SK-N-SH (cell line): ENCODE measurements around the gene OCLN. TPM values are rescaled to one million over a fixed set of nuclear protein-coding genes. Genes with fewer than 3 reads are reported as not detected.

ENCODE experiments used
- CTCF ChIA-PET: fragments of 300-600, 350-600 bp; formaldehyde crosslinking; extraction: SDS; loops from one replicate; lab custom pipeline; 2021; lab: Yijun Ruan, JAX
- POLR2A ChIA-PET: fragments of 350-600 bp; sonication (Branson Sonifier 250); formaldehyde crosslinking; extraction: SDS; loops from one replicate; lab custom pipeline; 2020; ENCODE audit warnings: antibody characterized with exemption, inconsistent platforms; lab: Yijun Ruan, JAX
- DNase-seq: peaks from one replicate; pipeline ENCODE4 v3.0.0; 2012
- H2AFZ ChIP-seq: fragments of 200-600 bp; sonication (generic); 2 replicates; pipeline ENCODE4 v1.8.1; 2016; ENCODE audit warnings: antibody characterized with exemption, mild to moderate bottlenecking, low read depth
- H3F3A ChIP-seq: fragments of 200-600 bp; sonication (generic); replicated peaks from 2 replicates; pipeline ENCODE3; 2016; ENCODE audit warnings: antibody characterized with exemption, mild to moderate bottlenecking; ENCODE audit not compliant: insufficient read depth
- H3K27ac ChIP-seq, 2 experiments: fragments of 200-500 bp in 1 of 2; fragments of 200-600 bp in 1 of 2; sonication (Bioruptor generic) in 1 of 2; sonication (generic), shearing (Covaris generic) in 1 of 2; 2 replicates each; pipeline versions ENCODE4 v1.5.1 to v1.6.1; 2014 to 2016; ENCODE audit warnings: low read depth in 2 of 2, inconsistent platforms in 1 of 2, low read length in 1 of 2, mild to moderate bottlenecking in 1 of 2, mixed read lengths in 1 of 2
- H3K27me3 ChIP-seq: fragments of 200-600 bp; sonication (generic), shearing (Covaris generic); 2 replicates; pipeline ENCODE4 v1.6.1; 2016; ENCODE audit warnings: mixed run types; ENCODE audit not compliant: insufficient read depth
- H3K36me3 ChIP-seq, 2 experiments: fragments of 200-500 bp in 1 of 2; fragments of 200-600 bp in 1 of 2; sonication (Bioruptor generic) in 1 of 2; sonication (generic) in 1 of 2; replicated peaks in 1 of 2; 2 replicates each; pipeline versions ENCODE3 to v1.5.1; 2014 to 2016; ENCODE audit warnings: low read length in 1 of 2, mild to moderate bottlenecking in 1 of 2; ENCODE audit not compliant: insufficient read depth in 2 of 2, control insufficient read depth in 1 of 2
- H3K4me1 ChIP-seq, 2 experiments: fragments of 200-500 bp in 1 of 2; fragments of 200-600 bp in 1 of 2; sonication (Bioruptor generic) in 1 of 2; sonication (generic), shearing (Covaris generic) in 1 of 2; 2 replicates each; pipeline versions ENCODE4 v1.5.1 to v1.6.1; 2014 to 2016; ENCODE audit warnings: low read depth in 1 of 2, low read length in 1 of 2, mixed run types in 1 of 2; ENCODE audit not compliant: insufficient read depth in 2 of 2, control insufficient read depth in 1 of 2
- H3K4me2 ChIP-seq: fragments of 200-600 bp; sonication (generic), shearing (Covaris generic); 2 replicates; pipeline ENCODE4 v1.6.1; 2017; ENCODE audit warnings: mixed run types
- H3K4me3 ChIP-seq, 2 experiments: fragments of 200-500 bp in 1 of 2; fragments of 200-600 bp in 1 of 2; sonication (Bioruptor generic) in 1 of 2; sonication (generic), shearing (Covaris generic) in 1 of 2; 2 replicates each; pipeline versions ENCODE4 v1.5.1 to v1.8.1; 2014 to 2016; ENCODE audit warnings: low read depth in 2 of 2, inconsistent platforms in 1 of 2, low read length in 1 of 2, mild to moderate bottlenecking in 1 of 2, mixed read lengths in 1 of 2, moderate library complexity in 1 of 2
- H3K79me2 ChIP-seq: fragments of 200-600 bp; sonication (generic); 2 replicates; pipeline ENCODE4 v1.8.1; 2017; ENCODE audit warnings: mild to moderate bottlenecking; ENCODE audit not compliant: insufficient read depth
- H3K9ac ChIP-seq: fragments of 200-600 bp; sonication (generic); 2 replicates; pipeline ENCODE4 v1.6.1; 2017; ENCODE audit warnings: mixed run types
- H3K9me2 ChIP-seq: fragments of 200-600 bp; sonication (generic); 2 replicates; pipeline ENCODE4 v1.6.1; 2017; ENCODE audit warnings: mixed run types
- H3K9me3 ChIP-seq: fragments of 200-600 bp; sonication (generic); 2 replicates; pipeline ENCODE4 v1.6.1; 2017; ENCODE audit warnings: mixed run types, mild to moderate bottlenecking, moderate library complexity
- H4K20me1 ChIP-seq: fragments of 200-600 bp; sonication (generic); 2 replicates; pipeline ENCODE4 v1.6.1; 2017; ENCODE audit warnings: mild to moderate bottlenecking, mixed run types; ENCODE audit not compliant: insufficient read depth
- CHD2 ChIP-seq: fragments of 150-350 bp; IDR thresholded peaks from 2 replicates; pipeline ENCODE4 v1.6.1; 2018; ENCODE audit warnings: low read length; ENCODE audit not compliant: partially characterized antibody
- EZH2phosphoT487 ChIP-seq: fragments of 200-600 bp; sonication (generic); IDR thresholded peaks from 2 replicates; pipeline ENCODE4 v1.6.1; 2017; ENCODE audit warnings: low read depth, mixed run types, mild to moderate bottlenecking, antibody characterized with exemption, moderate library complexity, borderline replicate concordance
- FOXJ3 ChIP-seq: sonication (generic); formaldehyde crosslinking; IDR thresholded peaks from 2 replicates; pipeline ENCODE4 v1.5.1; 2020; ENCODE audit warnings: mild to moderate bottlenecking, missing genetic modification reagents
- IRF3 ChIP-seq: fragments of 150-350 bp; IDR thresholded peaks from 2 replicates; pipeline ENCODE4 v1.6.1; 2016; ENCODE audit warnings: mild to moderate bottlenecking, low read depth, low read length
- REST ChIP-seq: IDR thresholded peaks from 2 replicates; pipeline ENCODE4 v1.6.1; 2012; ENCODE audit warnings: mild to moderate bottlenecking, low read depth, low read length, moderate library complexity
- SIN3A ChIP-seq: IDR thresholded peaks from 2 replicates; pipeline ENCODE4 v1.6.1; 2012; ENCODE audit warnings: low read depth, mild to moderate bottlenecking, low read length, moderate library complexity, borderline replicate concordance
- SMC3 ChIP-seq: IDR thresholded peaks from 2 replicates; pipeline ENCODE4 v1.6.1; 2012; ENCODE audit warnings: low read depth, low read length, improper control_type of control experiment
- TEAD4 ChIP-seq: IDR thresholded peaks from 2 replicates; pipeline ENCODE4 v1.4.0; 2012; ENCODE audit warnings: mild to moderate bottlenecking, borderline replicate concordance; ENCODE audit not compliant: insufficient read depth
- YY1 ChIP-seq: IDR thresholded peaks from 2 replicates; pipeline ENCODE4 v1.4.0; 2012; ENCODE audit warnings: low read depth, mild to moderate bottlenecking
- WGBS: methylation state at CpG from one replicate; pipeline ENCODE4 v1.1.6; 2017; ENCODE audit warnings: low lambda C conversion rate; 5-methylcytosine and 5-hydroxymethylcytosine counted together
- polyA plus RNA-seq, 3 experiments: library from polyadenylated mRNA; depleted of rRNA; stranded (reverse); fragments of >200 nt; gene quantifications; 2 replicates each; pipeline ENCODE4 v1.2.3, GENCODE V29; 2012
- TF ChIP-seq, protein P1 (sequence below): IDR thresholded peaks from 2 replicates; pipeline ENCODE4 v1.4.0; 2012; ENCODE audit warnings: low read depth

OCLN gene
- polyA plus RNA-seq, 1 of the 3 experiments (the other 2 are of a cell fraction) = 6.5 TPM

- H4K20me1 ChIP-seq = no peaks in the 10 kb centered on the region
- no peaks in the 10 kb centered on the region for H3K9me2 ChIP-seq
- H3K79me2 ChIP-seq = no peaks in the 10 kb centered on the region
- peak overlapping the region; percentile 96 for H3K4me2 ChIP-seq
- no peaks in the 10 kb centered on the region for H3K36me3 ChIP-seq
- no peaks in the 10 kb centered on the region for H3K9me3 ChIP-seq
- H3K4me3 ChIP-seq = peak overlapping the region; percentile 73 to 82
- POLR2A ChIA-PET = no interaction called here
- peak overlapping the region; percentile 53 for H3K9ac ChIP-seq
- H3K27ac ChIP-seq = no peak overlapping the region
- peak overlapping the region; percentile 99 for H2AFZ ChIP-seq
- H3F3A ChIP-seq = no peaks in the 10 kb centered on the region
- TF ChIP-seq, protein P1, sequence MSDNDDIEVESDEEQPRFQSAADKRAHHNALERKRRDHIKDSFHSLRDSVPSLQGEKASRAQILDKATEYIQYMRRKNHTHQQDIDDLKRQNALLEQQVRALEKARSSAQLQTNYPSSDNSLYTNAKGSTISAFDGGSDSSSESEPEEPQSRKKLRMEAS = 0 out of 2 replicates have a peak, but pooled peaks have one; percentile 5
- TF ChIP-seq SMC3 (no peak), IRF3 (no peak), TEAD4 (no peak), CHD2 (no peak), REST (no peak), EZH2phosphoT487 (no peak), FOXJ3 (CRISPR knock-in tag) (no peak)
- WGBS = 2% methylated on average over 18 of the region's 42 CpGs
- CTCF ChIA-PET = interaction anchor here (0.7 kb wide), 1 partner anchor 159 kb away, joined by 3 read pairs; no protein-coding TSS in a partner anchor
- peaks cover 0 to 14% of the 10 kb centered on the region in 2 experiments; a peak in 1 of 4 replicates for H3K4me1 ChIP-seq
- DNase-seq = peak; percentile 75
- peaks cover 6% of the 10 kb centered on the region; the same call in 1 of the 2 replicates for H3K27me3 ChIP-seq
Measured at GRCh38 chr5:69492923-69493395, 369 bp downstream of the OCLN start.

DNA sequence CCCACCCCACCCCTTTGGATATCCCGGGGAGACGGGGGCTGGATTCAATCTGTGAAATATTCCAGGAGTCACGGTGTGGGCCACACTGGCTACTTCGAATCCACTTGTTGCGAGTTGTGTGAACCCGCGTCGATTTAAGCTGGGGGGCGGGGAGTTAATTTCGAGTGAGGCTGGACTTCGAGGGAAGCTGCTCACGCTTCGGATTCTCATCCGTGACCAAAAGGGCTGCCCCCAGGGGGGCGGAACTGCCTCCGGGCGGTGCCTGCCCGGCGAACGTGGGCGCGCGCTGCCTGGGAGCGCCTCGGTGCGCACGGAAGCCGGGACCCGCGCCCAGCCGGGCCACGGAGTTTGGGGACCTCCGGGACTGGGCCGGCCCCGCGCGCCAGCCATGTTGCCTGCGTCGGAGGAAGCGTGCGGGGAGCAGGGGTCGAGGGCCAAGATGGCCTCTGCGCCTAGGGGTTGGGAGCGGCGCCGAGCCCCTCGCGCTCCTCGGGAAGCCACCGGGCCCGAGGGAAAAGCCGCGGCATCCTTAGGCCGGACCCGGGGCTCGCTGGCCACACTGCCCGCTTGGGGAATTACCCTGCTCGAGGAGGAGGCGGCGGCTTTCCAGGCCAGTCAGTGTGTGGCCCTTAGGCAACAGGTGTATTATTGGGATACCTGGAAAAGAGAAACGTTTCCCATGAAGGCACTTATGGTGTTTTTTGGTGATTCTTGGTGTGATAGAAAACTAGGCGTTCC lies 975 bp downstream of the OCLN start:
- WGBS = 4% methylated on average over 32 of the region's 62 CpGs
- peak; percentile 74 for DNase-seq
- H3F3A ChIP-seq = no peaks in the 10 kb centered on the region
- TF ChIP-seq YY1 = peak; percentile 84
- TF ChIP-seq SIN3A = no peak
- TF ChIP-seq, protein P1 = peak; percentile 66
- TF ChIP-seq, all 33 proteins: peak for 2
- Histone ChIP-seq H3K27me3 (peaks cover 6% of the 10 kb centered on the region; the same call in 1 of the 2 replicates), H3K79me2 (no peaks in the 10 kb centered on the region), H3K9me2 (no peaks in the 10 kb centered on the region), H2AFZ (peak overlapping the region; percentile 99), H3K4me2 (peak overlapping the region; percentile 96), H3K27ac (no peak overlapping the region), H3K4me3 (peak overlapping the region; percentile 73 to 82), H3K9ac (peak overlapping the region; percentile 53), H3K4me1 (peaks cover 0 to 14% of the 10 kb centered on the region in 2 experiments; a peak in 1 of 4 replicates), H3K9me3 (no peaks in the 10 kb centered on the region), H3K36me3 (no peaks in the 10 kb centered on the region), H4K20me1 (no peaks in the 10 kb centered on the region)
- ChIA-PET CTCF (interaction anchor here (0.7 kb wide), 1 partner anchor 159 kb away, joined by 3 read pairs; no protein-coding TSS in a partner anchor), POLR2A (no interaction called here)
